Lung (tissue), 12 donors: ENCODE data around the gene PSMB8. TPM values are rescaled to one million over a fixed set of nuclear protein-coding genes. Genes with fewer than 3 reads are reported as not detected.

Experiments used
- ATAC-seq: fragments of 200-7000 bp; cut with Tn5 transposase; one replicate; pipeline ENCODE4 v1.9.1; 2020; ENCODE audit warnings: moderate number of reproducible peaks; ENCODE audit not compliant: insufficient read depth, low FRiP score
- DNase-seq, 3 donors: peaks; one replicate each; pipeline ENCODE4 v3.0.0-alpha.2; 2013 to 2017
- H3K27ac ChIP-seq, 2 donors: one replicate each; pipeline ENCODE4 v1.5.1; 2013; ENCODE audit warnings: mild to moderate bottlenecking in 2 of 2, moderate library complexity in 2 of 2, control low read depth in 1 of 2, inconsistent platforms in 1 of 2, low read depth in 1 of 2, low read length in 1 of 2
- H3K27me3 ChIP-seq, 3 donors: one replicate each; pipeline ENCODE4 v1.5.1; 2013; ENCODE audit warnings: low read length in 2 of 3; ENCODE audit not compliant: control insufficient read depth in 3 of 3, insufficient read depth in 3 of 3
- H3K36me3 ChIP-seq, 4 donors: one replicate each; pipeline ENCODE4 v1.5.1; 2013; ENCODE audit warnings: low read length in 4 of 4, mild to moderate bottlenecking in 1 of 4, moderate library complexity in 1 of 4; ENCODE audit not compliant: control insufficient read depth in 4 of 4, insufficient read depth in 4 of 4
- H3K4me1 ChIP-seq, 5 donors: one replicate each; pipeline ENCODE4 v1.5.1; 2013; ENCODE audit warnings: low read length in 5 of 5, mild to moderate bottlenecking in 2 of 5, moderate library complexity in 1 of 5; ENCODE audit not compliant: control insufficient read depth in 5 of 5, insufficient read depth in 5 of 5
- H3K4me3 ChIP-seq: one replicate; pipeline ENCODE4 v1.5.1; 2013; ENCODE audit warnings: mild to moderate bottlenecking, control low read depth, moderate library complexity
- H3K9ac ChIP-seq, 2 donors: one replicate each; pipeline ENCODE4 v1.5.1; 2013; ENCODE audit warnings: low read length in 2 of 2, control low read depth in 1 of 2; ENCODE audit not compliant: insufficient read depth in 1 of 2
- H3K9me3 ChIP-seq, 4 donors: one replicate each; pipeline ENCODE4 v1.5.1; 2013; ENCODE audit warnings: low read length in 3 of 4, mild to moderate bottlenecking in 1 of 4, moderate library complexity in 1 of 4; ENCODE audit not compliant: control insufficient read depth in 4 of 4, insufficient read depth in 3 of 4
- WGBS, 2 donors: extraction: QIAGEN DNeasy Blood & Tissue Kit; methylation state at CpG; one replicate each; pipeline ENCODE4 v1.1.7; 2013; 5-methylcytosine and 5-hydroxymethylcytosine counted together
- polyA plus RNA-seq, 2 donors: library from polyadenylated mRNA; stranded (reverse); fragments of 200-250 nt; gene quantifications; one replicate each; pipeline ENCODE4 v1.2.1, GENCODE V29; 2013
- total RNA-seq, 2 donors: library from RNA; depleted of rRNA in 1 of 2; stranded (reverse); fragments of >200 nt in 1 of 2; gene quantifications; one replicate each; pipeline ENCODE4 v1.2.1, GENCODE V29; 2014 to 2021
- TF ChIP-seq, protein P1 (sequence below): IDR thresholded peaks from 2 replicates; pipeline ENCODE4 v1.5.1; 2012; ENCODE audit warnings: mild to moderate bottlenecking; ENCODE audit errors: control extremely low read depth, extremely low read depth
- donor health status: control.
- donor health status: control.
- donor health status: Bipolar disorder and iron deficiency.
- donor health status: healthy.
- donor health status: DM: yes; HTN: yes; CAD: no.

The PSMB8 gene
- total and polyA plus RNA-seq, 4 donors, result 40.4 to 216 (median 105) TPM

DNA sequence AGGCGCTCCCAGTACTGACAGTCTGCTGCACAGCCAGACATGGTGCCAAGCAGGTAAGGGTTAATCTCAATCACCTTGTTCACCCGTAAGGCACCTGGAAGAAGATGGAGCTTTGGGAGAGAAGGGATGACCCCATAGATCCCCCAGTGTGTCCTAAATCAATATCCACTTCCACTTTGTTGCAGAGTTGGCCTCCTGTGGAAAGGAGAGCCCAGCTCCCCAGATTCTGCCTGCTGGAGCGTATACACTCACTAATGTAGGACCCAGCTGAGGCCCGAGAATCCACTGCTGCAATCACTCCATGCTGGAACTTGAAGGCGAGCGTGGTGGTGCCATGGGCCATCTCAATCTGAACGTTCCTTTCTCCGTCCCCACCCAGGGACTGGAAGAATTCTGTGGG lies 1.2 kb downstream of the PSMB8 start:
- Histone ChIP-seq H3K27me3 (no peaks in the 10 kb centered on the region), H3K9me3 (no peaks in the 10 kb centered on the region), H3K36me3 (peaks cover 0 to 29% (median 5%) of the 10 kb centered on the region in 4 donors), H3K4me1 (peaks cover 0 to 9% (median 4%) of the 10 kb centered on the region in 5 donors), H3K4me3 (no peak overlapping the region), H3K27ac (peak overlapping the region in 1 of 2 donors; percentile 23), H3K9ac (no peak overlapping the region)
- WGBS, 2 donors, result 68 to 84% methylated on average over 8 of the region's 8 CpGs
- no peak for ATAC-seq
- DNase-seq, result no peak
- TF ChIP-seq, protein P1, sequence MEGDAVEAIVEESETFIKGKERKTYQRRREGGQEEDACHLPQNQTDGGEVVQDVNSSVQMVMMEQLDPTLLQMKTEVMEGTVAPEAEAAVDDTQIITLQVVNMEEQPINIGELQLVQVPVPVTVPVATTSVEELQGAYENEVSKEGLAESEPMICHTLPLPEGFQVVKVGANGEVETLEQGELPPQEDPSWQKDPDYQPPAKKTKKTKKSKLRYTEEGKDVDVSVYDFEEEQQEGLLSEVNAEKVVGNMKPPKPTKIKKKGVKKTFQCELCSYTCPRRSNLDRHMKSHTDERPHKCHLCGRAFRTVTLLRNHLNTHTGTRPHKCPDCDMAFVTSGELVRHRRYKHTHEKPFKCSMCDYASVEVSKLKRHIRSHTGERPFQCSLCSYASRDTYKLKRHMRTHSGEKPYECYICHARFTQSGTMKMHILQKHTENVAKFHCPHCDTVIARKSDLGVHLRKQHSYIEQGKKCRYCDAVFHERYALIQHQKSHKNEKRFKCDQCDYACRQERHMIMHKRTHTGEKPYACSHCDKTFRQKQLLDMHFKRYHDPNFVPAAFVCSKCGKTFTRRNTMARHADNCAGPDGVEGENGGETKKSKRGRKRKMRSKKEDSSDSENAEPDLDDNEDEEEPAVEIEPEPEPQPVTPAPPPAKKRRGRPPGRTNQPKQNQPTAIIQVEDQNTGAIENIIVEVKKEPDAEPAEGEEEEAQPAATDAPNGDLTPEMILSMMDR, result no peak

DNA sequence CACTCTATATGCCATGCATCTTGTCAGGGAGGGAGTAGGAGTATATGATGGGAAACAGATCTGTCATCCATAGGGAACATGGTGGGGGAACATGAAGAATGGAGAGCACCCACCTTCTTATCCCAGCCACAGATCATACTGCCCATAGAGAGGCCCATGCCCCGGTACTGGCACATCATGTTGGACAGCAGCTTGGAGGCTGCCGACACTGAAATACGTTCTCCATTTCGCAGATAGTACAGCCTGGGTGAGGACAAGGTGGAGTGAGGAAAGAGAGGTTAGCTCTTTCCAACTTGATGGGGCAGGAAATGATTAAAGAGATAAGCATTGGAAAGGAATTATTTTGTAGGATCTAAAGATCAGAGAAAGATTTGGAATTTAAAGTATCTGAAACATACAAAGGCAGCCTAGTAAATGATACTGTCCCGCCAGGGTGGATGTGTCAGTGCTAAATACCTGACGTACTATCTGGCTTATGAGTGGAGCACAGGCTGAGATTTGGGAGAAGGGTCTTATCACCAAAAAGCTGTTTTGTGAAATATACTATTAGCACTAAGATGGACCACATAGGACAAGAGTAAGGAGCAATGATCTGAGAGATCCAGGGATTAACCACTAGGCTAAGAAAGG lies 1.7 kb downstream of the PSMB8 start:
- TF ChIP-seq, protein P1, result no peak
- H3K4me1 ChIP-seq, result peaks cover 0 to 13% (median 5%) of the 10 kb centered on the region in 5 donors
- ATAC-seq (no peak), DNase-seq (no peak)
- no peak overlapping the region for H3K9ac ChIP-seq
- no peaks in the 10 kb centered on the region for H3K9me3 ChIP-seq
- H3K36me3 ChIP-seq, result peaks cover 0 to 25% (median 5%) of the 10 kb centered on the region in 4 donors
- no peaks in the 10 kb centered on the region for H3K27me3 ChIP-seq
- 82 to 95% methylated on average over 6 of the region's 6 CpGs for WGBS, 2 donors
- no peak overlapping the region for H3K4me3 ChIP-seq
- peak overlapping the region in 1 of 2 donors; percentile 23 for H3K27ac ChIP-seq

DNA sequence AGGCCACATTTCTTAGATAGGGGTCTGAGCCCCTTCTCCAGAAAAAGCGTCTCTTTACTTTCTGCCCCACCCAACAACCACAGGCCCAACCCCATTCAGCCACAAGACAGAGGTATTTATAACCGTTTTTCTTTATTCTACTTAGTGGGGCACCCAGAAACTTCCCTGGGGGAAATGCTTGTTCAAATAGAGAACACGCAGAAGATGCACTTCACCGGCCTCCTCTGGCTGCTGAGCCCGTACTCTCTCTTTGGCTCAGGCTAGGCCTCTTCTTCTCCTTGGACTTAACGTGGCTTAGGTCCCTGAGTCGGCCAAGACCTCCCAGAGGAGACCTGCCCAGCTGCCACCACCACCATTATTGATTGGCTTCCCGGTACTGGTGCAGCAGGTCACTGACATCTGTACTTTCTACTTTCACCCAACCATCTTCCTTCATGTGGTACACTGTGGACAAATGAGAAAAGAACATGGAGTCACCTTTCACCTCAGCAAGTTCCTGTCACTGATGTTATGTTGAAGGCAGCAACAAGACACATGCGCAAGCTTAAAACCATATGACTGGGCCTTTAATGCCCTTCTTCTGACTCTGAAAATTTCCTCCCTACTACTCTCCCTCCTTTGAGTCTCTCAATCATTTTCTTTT lies 3.1 kb downstream of the PSMB8 start:
- WGBS, 2 donors, result 63 to 78% methylated on average over 9 of the region's 9 CpGs
- H3K9me3 ChIP-seq, result no peaks in the 10 kb centered on the region
- no peak for DNase-seq
- H3K9ac ChIP-seq, result no peak overlapping the region
- no peak for ATAC-seq
- H3K4me1 ChIP-seq, result peaks cover 0 to 13% (median 3%) of the 10 kb centered on the region in 5 donors
- H3K27me3 ChIP-seq, result no peaks in the 10 kb centered on the region
- TF ChIP-seq, protein P1, result no peak
- H3K36me3 ChIP-seq, result peaks cover 0 to 16% (median 5%) of the 10 kb centered on the region in 4 donors
- no peak overlapping the region for H3K27ac ChIP-seq
- H3K4me3 ChIP-seq, result no peak overlapping the region
